Ishikawa (cell line): Measurements from ENCODE around the gene PCBP3.

Experiments
- CEBPB ChIP-seq: IDR thresholded peaks from 2 replicates; pipeline ENCODE4 v1.6.1; 2012
- CREB1 ChIP-seq: IDR thresholded peaks from 2 replicates; pipeline ENCODE4 v1.6.1; 2012; ENCODE audit warnings: low read depth
- EGR1 ChIP-seq: IDR thresholded peaks from 2 replicates; pipeline ENCODE4 v1.6.1; 2012
- EP300 ChIP-seq: IDR thresholded peaks from 2 replicates; pipeline ENCODE4 v1.6.1; 2012; ENCODE audit warnings: borderline replicate concordance
- FOXM1 ChIP-seq: IDR thresholded peaks from 2 replicates; pipeline ENCODE4 v1.6.1; 2012; ENCODE audit warnings: low read depth, borderline replicate concordance
- MAX ChIP-seq: IDR thresholded peaks from 2 replicates; pipeline ENCODE4 v1.6.1; 2012
- RAD21 ChIP-seq: IDR thresholded peaks from 2 replicates; pipeline ENCODE4 v1.6.1; 2012; ENCODE audit warnings: low read depth
- TAF1 ChIP-seq: IDR thresholded peaks from 2 replicates; pipeline ENCODE4 v1.6.1; 2012; ENCODE audit warnings: low read depth, mild to moderate bottlenecking
- TCF12 ChIP-seq: IDR thresholded peaks from 2 replicates; pipeline ENCODE4 v1.6.1; 2012; ENCODE audit warnings: low read depth
- TEAD4 ChIP-seq: IDR thresholded peaks from 2 replicates; pipeline ENCODE4 v1.6.1; 2012
- USF1 ChIP-seq: IDR thresholded peaks from 2 replicates; pipeline ENCODE4 v1.6.1; 2012
- YY1 ChIP-seq: IDR thresholded peaks from 2 replicates; pipeline ENCODE4 v1.6.1; 2012; ENCODE audit warnings: low read depth
- ZBTB7A ChIP-seq: IDR thresholded peaks from 2 replicates; pipeline ENCODE4 v1.6.1; 2012; ENCODE audit warnings: low read depth
- TF ChIP-seq, protein P1 (sequence below): IDR thresholded peaks from 2 replicates; pipeline ENCODE4 v1.6.1; 2012; ENCODE audit warnings: low read depth, mild to moderate bottlenecking

PCBP3 gene

DNA sequence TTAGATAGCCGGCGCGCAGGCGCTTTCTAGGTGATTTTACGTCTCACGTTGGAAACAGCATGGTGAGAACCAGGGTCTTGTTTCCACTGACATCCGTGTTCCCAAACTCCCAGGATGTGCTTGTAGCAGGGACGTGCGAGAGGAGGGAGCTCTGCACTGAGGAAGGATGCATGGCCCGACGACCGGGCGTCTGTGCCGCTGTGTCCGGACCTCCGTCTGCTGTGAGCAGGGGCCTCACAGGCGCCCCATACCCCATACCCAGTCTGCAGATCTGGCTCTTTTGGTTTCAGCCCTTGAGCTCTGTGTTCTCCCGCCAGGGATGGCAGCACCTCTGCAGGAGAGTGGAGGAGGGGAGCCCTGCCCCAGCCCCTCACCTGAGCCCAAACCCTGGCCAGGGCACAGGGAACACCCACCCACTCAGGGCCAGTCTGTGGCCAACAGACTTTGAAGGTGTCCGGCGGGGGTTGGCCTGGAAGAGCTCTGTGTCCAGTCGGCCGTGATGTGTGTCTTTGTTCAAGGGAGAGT lies 270.9 kb downstream of the PCBP3 start:
- no peak for TF ChIP-seq TEAD4
- no peak for TF ChIP-seq USF1
- no peak for TF ChIP-seq TAF1
- TF ChIP-seq CEBPB: no peak
- TF ChIP-seq MAX: no peak
- TF ChIP-seq CREB1: no peak
- no peak for TF ChIP-seq EGR1
- no peak for TF ChIP-seq YY1

DNA sequence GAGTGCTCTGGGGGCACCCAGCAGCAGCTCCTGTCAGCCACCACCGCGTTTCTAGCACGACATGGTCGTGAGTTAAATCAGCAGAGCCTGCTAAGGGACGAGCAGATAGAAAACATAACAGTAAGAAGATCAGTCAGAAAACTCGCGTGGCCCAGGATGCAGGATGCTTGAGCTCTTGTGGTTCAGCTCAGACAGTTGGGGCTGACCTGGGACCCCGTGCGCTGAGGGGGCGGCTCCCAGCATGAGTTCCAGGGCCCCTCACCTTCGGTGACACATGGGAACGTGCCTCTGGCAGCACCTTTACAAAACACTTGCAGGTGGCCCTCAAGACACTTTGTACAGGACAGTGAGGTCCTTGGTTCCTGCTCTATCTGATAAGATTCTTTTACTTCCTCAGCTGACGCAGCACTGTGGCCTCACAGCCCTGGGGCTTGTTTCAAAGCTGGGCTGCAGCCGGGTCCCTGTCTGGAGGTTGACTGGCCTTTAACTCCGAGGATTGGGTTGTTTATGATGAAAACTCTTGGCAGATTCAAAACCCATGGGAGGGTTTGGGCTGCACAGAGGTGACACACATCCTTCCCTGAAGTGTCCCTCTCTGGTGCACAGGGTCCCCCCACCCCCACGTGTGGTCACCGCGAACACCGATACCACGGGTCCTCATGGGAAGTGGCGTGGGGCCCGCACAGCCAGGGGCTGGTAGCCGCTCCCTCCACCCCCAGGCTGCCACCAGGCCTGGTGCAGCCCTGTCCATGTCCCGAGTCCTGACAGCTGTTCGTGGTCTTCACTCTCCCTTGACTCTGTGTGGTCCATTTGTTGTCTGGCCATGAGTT lies 272.7 kb downstream of the PCBP3 start:
- TF ChIP-seq ZBTB7A: no peak
- TF ChIP-seq EGR1: no peak
- no peak for TF ChIP-seq CEBPB
- TF ChIP-seq YY1: no peak
- TF ChIP-seq, protein P1, sequence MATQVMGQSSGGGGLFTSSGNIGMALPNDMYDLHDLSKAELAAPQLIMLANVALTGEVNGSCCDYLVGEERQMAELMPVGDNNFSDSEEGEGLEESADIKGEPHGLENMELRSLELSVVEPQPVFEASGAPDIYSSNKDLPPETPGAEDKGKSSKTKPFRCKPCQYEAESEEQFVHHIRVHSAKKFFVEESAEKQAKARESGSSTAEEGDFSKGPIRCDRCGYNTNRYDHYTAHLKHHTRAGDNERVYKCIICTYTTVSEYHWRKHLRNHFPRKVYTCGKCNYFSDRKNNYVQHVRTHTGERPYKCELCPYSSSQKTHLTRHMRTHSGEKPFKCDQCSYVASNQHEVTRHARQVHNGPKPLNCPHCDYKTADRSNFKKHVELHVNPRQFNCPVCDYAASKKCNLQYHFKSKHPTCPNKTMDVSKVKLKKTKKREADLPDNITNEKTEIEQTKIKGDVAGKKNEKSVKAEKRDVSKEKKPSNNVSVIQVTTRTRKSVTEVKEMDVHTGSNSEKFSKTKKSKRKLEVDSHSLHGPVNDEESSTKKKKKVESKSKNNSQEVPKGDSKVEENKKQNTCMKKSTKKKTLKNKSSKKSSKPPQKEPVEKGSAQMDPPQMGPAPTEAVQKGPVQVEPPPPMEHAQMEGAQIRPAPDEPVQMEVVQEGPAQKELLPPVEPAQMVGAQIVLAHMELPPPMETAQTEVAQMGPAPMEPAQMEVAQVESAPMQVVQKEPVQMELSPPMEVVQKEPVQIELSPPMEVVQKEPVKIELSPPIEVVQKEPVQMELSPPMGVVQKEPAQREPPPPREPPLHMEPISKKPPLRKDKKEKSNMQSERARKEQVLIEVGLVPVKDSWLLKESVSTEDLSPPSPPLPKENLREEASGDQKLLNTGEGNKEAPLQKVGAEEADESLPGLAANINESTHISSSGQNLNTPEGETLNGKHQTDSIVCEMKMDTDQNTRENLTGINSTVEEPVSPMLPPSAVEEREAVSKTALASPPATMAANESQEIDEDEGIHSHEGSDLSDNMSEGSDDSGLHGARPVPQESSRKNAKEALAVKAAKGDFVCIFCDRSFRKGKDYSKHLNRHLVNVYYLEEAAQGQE: no peak

DNA sequence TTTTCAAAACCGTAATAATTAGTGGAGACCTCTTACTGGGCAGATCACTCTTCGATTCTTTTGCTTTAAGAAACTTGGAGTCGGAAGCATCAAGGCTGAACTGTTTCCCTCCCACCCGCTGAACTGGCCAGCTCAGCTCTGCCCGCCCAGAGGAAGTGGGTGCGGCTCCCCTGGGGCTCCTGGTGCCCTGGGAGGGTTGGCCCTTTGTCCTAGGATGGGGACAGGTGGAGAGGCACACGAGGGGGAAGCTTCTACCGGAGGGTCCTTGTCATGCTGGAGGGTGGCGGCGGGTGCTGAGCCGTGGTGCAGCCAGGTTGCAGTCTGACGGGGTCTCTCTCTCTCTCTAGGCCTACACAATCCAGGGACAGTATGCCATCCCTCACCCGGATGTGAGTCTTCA lies 273.7 kb downstream of the PCBP3 start:
- TF ChIP-seq, protein P1: no peak
- TF ChIP-seq RAD21: no peak
- no peak for TF ChIP-seq CEBPB
- TF ChIP-seq ZBTB7A: no peak
- TF ChIP-seq YY1: no peak
- TF ChIP-seq FOXM1: no peak
- no peak for TF ChIP-seq TAF1
- no peak for TF ChIP-seq CREB1
- TF ChIP-seq EGR1: no peak
- TF ChIP-seq EP300: no peak
- no peak for TF ChIP-seq TEAD4

GRCh38 chr21:45918011-45918410 lies 274.5 kb downstream of the PCBP3 start:
- TF ChIP-seq USF1: no peak
- TF ChIP-seq EP300: no peak
- no peak for TF ChIP-seq TCF12
- TF ChIP-seq, protein P1: no peak
- no peak for TF ChIP-seq ZBTB7A
- no peak for TF ChIP-seq CREB1
- no peak for TF ChIP-seq CEBPB

DNA sequence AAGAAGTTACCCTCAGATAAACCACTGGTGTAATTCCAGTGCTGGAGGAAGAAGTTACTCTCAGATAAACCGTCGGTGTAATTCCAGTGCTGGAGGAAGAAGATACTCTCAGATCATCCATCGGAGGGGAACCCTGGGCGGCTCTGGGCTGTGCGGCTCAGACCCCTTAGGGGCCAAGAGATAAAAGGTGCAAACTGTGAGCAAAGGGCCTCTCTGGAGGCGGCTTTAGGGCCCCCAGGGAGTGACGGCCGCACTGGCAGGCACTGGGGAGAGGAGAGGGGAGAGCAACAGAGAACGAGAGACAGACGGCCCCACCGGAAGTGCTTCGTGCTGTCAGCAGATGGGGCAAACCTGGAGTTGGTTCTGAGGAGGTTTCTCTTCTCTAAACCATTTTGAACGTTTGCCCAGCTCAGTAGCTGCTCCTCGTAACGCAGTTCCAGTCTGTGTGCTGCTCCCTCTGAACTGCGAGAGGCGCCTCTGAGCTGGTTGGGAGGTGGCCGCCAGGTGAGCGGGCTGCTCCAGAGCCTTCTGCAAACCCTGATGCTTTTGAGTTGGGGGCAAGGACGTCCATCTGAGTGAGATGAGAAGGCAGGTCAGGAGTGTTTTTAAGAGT lies 275.4 kb downstream of the PCBP3 start:
- no peak for TF ChIP-seq EP300
